Lower lobe of right lung (tissue), 2 donors: ENCODE measurements around the gene MAPRE2. TPM values are rescaled to one million over a fixed set of nuclear protein-coding genes. Genes with fewer than 3 reads are reported as not detected.

Experiments used
- ATAC-seq, 2 donors: fragments of 200-7000 bp; cut with Tn5 transposase; one replicate each; pipeline ENCODE4 v1.9.1; 2020 to 2022; ENCODE audit warnings: mild to moderate bottlenecking in 2 of 2, moderate library complexity in 2 of 2
- DNase-seq: peaks from one replicate; pipeline ENCODE4 v3.0.0-alpha.2; 2020
- H3K27ac ChIP-seq: fragments of 200-600 bp; one replicate; pipeline ENCODE4 v1.8.0; 2022
- H3K27me3 ChIP-seq: fragments of 200-600 bp; one replicate; pipeline ENCODE4 v1.8.0; 2022; ENCODE audit warnings: low read depth
- H3K36me3 ChIP-seq: fragments of 200-600 bp; one replicate; pipeline ENCODE4 v1.8.0; 2022; ENCODE audit warnings: mild to moderate bottlenecking
- H3K4me1 ChIP-seq: fragments of 200-600 bp; one replicate; pipeline ENCODE4 v1.8.0; 2022
- H3K4me3 ChIP-seq: fragments of 200-600 bp; one replicate; pipeline ENCODE4 v1.8.0; 2022; ENCODE audit warnings: mild to moderate bottlenecking
- H3K9me3 ChIP-seq: fragments of 200-600 bp; one replicate; pipeline ENCODE4 v1.8.0; 2022
- CTCF ChIP-seq: fragments of 200-600 bp; IDR thresholded peaks from one replicate; pipeline ENCODE4 v1.8.0; 2022; ENCODE audit warnings: antibody characterized with exemption, mild to moderate bottlenecking
- intact Hi-C: fragments of 100-400 bp; cut with DNase I; formaldehyde crosslinking; loops from one replicate; pipeline ENCODE4 v1.11.0; 2022
- total RNA-seq: library from RNA; stranded (reverse); fragmentation: NEBNext Ultra II Directional; extraction: Animal tissue kit (Norgen Biotek cat#: 25700); gene quantifications from one replicate; pipeline ENCODE4 v1.2.1, GENCODE V29; 2021
- donor health status: DM: no; HTN: yes; CAD: no; lungs with severe emphysema.

Gene MAPRE2
- total RNA-seq, 1 donor from 2014 or later = 33.8 TPM

DNA sequence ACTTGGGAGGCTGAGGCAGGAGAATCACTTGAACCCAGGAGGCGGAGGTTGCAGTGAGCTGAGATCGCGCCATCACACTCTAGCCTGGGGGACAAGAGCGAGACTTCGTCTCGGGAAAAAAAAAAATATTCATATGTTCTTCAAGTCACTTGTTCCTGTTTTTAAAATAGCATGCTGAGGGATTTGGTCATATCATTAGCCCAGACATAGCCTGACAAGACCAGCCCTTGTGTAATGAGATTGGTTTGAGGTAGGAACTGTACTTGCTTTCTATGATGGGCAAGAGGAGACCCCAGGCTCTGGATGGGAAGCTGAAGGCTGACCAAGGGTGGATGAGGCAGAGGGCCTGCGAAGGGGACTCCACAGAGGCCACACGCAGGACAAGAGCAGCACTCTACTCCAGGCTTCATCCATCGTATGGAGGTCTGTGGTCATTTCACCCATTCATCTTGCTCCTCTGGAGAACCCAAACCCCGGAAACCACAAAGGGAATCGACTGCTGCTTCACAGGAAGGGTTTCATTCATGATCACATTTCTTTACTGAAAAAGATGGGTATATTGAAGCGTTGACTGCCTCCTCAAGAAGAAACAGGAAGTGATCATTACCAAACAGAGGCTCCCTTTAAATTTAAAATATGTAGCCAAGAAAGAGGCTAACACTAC, 112.5 kb downstream of the MAPRE2 start:
- TF ChIP-seq CTCF = no peak
- no peaks in the 10 kb centered on the region for H3K4me1 ChIP-seq
- intact Hi-C loops = no loop called here
- H3K9me3 ChIP-seq = no peaks in the 10 kb centered on the region
- no peaks in the 10 kb centered on the region for H3K27me3 ChIP-seq
- H3K27ac ChIP-seq = no peak overlapping the region
- ATAC-seq (peak in 1 of 2 donors; percentile 30), DNase-seq (no peak)
- H3K36me3 ChIP-seq = no peaks in the 10 kb centered on the region
- H3K4me3 ChIP-seq = no peak overlapping the region

GRCh38 chr18:35155398-35156117, 114.3 kb downstream of the MAPRE2 start:
- DNase-seq = no peak
- Histone ChIP-seq H3K9me3 (no peaks in the 10 kb centered on the region), H3K36me3 (no peaks in the 10 kb centered on the region), H3K4me3 (no peak overlapping the region), H3K4me1 (no peaks in the 10 kb centered on the region), H3K27me3 (no peaks in the 10 kb centered on the region), H3K27ac (no peak overlapping the region)
- peak in 1 of 2 donors; percentile 8 for ATAC-seq
- TF ChIP-seq CTCF = no peak
- intact Hi-C loops = no loop called here

DNA sequence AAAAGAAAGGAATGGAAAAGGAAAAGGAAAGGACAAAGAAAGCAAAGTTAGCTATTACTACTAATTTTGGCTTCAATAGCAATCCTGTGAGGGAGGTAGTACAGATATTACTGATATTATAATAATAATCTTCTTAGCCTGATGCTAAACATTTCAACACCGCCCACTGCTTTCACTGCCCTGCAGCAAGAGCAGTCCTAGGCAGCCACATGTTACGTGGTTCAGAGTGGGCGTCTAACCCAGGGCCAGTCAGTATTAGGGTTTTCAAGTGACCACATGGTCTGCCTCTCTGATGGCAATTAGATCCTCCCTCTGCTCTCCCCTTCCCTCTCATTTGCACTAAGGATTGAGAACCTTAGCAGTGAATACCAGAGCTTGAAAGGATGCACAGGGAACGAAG, 116.0 kb downstream of the MAPRE2 start:
- DNase-seq (no peak), ATAC-seq (no peak)
- intact Hi-C loops = no loop called here
- TF ChIP-seq CTCF = no peak
- Histone ChIP-seq H3K36me3 (no peaks in the 10 kb centered on the region), H3K9me3 (no peaks in the 10 kb centered on the region), H3K4me1 (no peaks in the 10 kb centered on the region), H3K4me3 (no peak overlapping the region), H3K27ac (no peak overlapping the region), H3K27me3 (no peaks in the 10 kb centered on the region)

DNA sequence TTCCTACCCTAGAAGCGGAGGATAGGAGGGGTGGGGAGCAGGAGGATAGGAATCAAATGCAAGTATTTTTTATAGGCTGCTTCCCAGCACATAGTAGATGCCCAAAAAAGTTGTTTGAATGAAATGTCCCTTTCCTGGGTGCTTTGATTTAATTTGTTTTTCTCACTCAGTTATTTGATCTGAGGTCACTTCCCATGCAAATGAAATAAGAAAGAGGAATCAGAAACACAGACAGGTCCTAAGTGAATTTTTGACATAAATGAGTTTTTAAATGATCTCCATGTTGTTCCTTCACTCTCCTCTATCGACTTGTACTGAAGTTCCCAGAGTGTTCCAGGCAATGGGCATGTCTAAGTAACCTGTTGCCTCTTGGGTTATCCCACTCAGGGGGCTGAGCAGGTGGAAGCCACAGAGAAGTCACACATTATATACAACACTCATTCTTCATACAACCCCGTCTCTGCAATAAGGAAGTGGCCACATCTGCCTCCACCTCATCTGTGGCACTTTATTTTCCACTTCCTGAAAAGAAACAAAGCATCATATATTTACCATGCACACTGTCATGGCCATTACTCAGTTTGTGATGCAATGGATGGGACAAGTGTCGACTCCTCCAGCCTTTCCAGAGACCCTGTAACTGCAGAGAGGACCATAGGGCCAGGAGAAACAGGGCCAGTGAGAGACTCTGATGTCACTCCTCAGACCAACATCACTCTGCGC, 117.7 kb downstream of the MAPRE2 start:
- no peak overlapping the region for H3K4me3 ChIP-seq
- no peaks in the 10 kb centered on the region for H3K36me3 ChIP-seq
- no peaks in the 10 kb centered on the region for H3K27me3 ChIP-seq
- no peaks in the 10 kb centered on the region for H3K4me1 ChIP-seq
- H3K27ac ChIP-seq = no peak overlapping the region
- intact Hi-C loops = no loop called here
- TF ChIP-seq CTCF = no peak
- no peak for DNase-seq
- peak in 1 of 2 donors; percentile 61 for ATAC-seq
- no peaks in the 10 kb centered on the region for H3K9me3 ChIP-seq

DNA sequence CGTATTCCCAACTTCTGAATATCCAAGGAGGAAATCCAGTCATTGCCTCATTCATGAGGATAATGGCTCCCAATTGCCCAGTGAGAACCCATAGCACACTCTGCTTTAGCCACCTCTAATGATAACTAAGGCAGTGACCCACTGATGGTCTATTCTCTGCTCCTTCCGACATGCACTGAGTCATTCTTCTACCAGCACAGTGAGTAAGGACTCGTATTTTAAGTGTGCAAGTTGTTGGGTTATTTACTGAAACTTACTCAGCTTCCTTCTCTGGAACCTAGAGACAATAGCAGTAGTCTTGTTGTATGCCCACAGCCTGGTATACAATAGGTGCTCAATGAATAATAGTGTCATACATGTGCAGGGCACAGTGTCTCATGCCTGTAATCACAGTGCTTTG, 118.6 kb downstream of the MAPRE2 start:
- H3K27ac ChIP-seq = no peak overlapping the region
- TF ChIP-seq CTCF = no peak
- DNase-seq (no peak), ATAC-seq (no peak)
- H3K36me3 ChIP-seq = no peaks in the 10 kb centered on the region
- no peaks in the 10 kb centered on the region for H3K4me1 ChIP-seq
- intact Hi-C loops = no loop called here
- no peaks in the 10 kb centered on the region for H3K27me3 ChIP-seq
- H3K9me3 ChIP-seq = no peaks in the 10 kb centered on the region
- H3K4me3 ChIP-seq = no peak overlapping the region
